Fibroblast of skin of right quadriceps (primary cell): ENCODE data around the gene DPH7.
"Not testable (repeated sequence)": the region's sequence is repeated elsewhere in the genome, so short reads cannot be mapped to it uniquely, and the experiment has no call there.

Source experiments
- DNase-seq: peaks from one replicate; pipeline ENCODE4 v3.0.0-alpha.2; 2013

The DPH7 gene

GRCh38 chr9:137578518-137579258 is at the start of gene DPH7:
Gene DPH7, minus strand, starts transcription at chr9:137578925. Its CDS starts 148 bp downstream, at chr9:137578777.
- DNase-seq = peak; percentile 88

GRCh38 chr9:137627406-137627805 is 48.7 kb upstream of the DPH7 start:
- not testable (repeated sequence) for DNase-seq

- no peak for DNase-seq
Observed at GRCh38 chr9:137626464-137626863, 47.7 kb upstream of the DPH7 start.

- not testable (repeated sequence) for DNase-seq
Observed at GRCh38 chr9:137622211-137622610, 43.5 kb upstream of the DPH7 start.

GRCh38 chr9:137621131-137621757 is 42.5 kb upstream of the DPH7 start:
- DNase-seq = no peak

GRCh38 chr9:137620581-137620980 is 41.9 kb upstream of the DPH7 start:
- no peak for DNase-seq

GRCh38 chr9:137620048-137620405 is 41.3 kb upstream of the DPH7 start:
- DNase-seq = no peak

- DNase-seq = peak; percentile 28
Observed at GRCh38 chr9:137619240-137620047, 40.7 kb upstream of the DPH7 start.

- peak; percentile 85 for DNase-seq
Observed at GRCh38 chr9:137618105-137619067, 39.7 kb upstream of the DPH7 start, which contains the start of gene EHMT1. Gene EHMT1, plus strand, starts transcription at chr9:137619005. Its CDS starts 24 bp downstream, at chr9:137619029.

- DNase-seq = no peak
Observed at GRCh38 chr9:137615387-137615871, 36.7 kb upstream of the DPH7 start.

GRCh38 chr9:137614631-137615386 is 36.1 kb upstream of the DPH7 start:
- DNase-seq = no peak

- DNase-seq = no peak
Observed at GRCh38 chr9:137613738-137614523, 35.2 kb upstream of the DPH7 start.

GRCh38 chr9:137613259-137613658 is 34.5 kb upstream of the DPH7 start:
- no peak for DNase-seq

- no peak for DNase-seq
Observed at GRCh38 chr9:137612741-137613142, 34.0 kb upstream of the DPH7 start.

GRCh38 chr9:137611623-137612609 is 33.2 kb upstream of the DPH7 start:
- DNase-seq = peak; percentile 53

GRCh38 chr9:137610944-137611343 is 32.2 kb upstream of the DPH7 start:
- no peak for DNase-seq

GRCh38 chr9:137607141-137607857 is 28.6 kb upstream of the DPH7 start:
- DNase-seq = no peak

- no peak for DNase-seq
Observed at GRCh38 chr9:137606734-137607138, 28.0 kb upstream of the DPH7 start.
